Vagina (tissue), 2 donors: ENCODE data around the gene PSMA3.

Experiments
- CTCF ChIP-seq, 3 experiments: fragments of 450-650 bp in 2 of 3; fragments of 200-600 bp in 1 of 3; sonication (generic) in 1 of 3; IDR thresholded peaks; one replicate each; pipeline ENCODE4 v1.5.1; 2017 to 2019; ENCODE audit warnings: antibody characterized with exemption in 3 of 3, mild to moderate bottlenecking in 2 of 3, moderate library complexity in 2 of 3
- POLR2A ChIP-seq, 2 donors: fragments of 450-650 bp; IDR thresholded peaks; one replicate each; pipeline ENCODE4 v1.6.1; 2017; ENCODE audit warnings: antibody characterized with exemption in 2 of 2, mild to moderate bottlenecking in 2 of 2, moderate library complexity in 2 of 2
- POLR2AphosphoS5 ChIP-seq, 2 donors: sonication (generic); formaldehyde crosslinking; IDR thresholded peaks; one replicate each; pipeline ENCODE4 v1.9.0; 2017; ENCODE audit warnings: antibody characterized with exemption in 2 of 2, mild to moderate bottlenecking in 2 of 2, low read depth in 1 of 2; ENCODE audit not compliant: insufficient read depth in 1 of 2

- no peak for TF ChIP-seq POLR2A (IDR thresholded peaks at IDR 0.05)
- TF ChIP-seq POLR2AphosphoS5 (IDR thresholded peaks at IDR 0.05; ENCODE audit: insufficient read depth in 1 of 2, low read depth in 1 of 2), result no peak
- TF ChIP-seq CTCF (IDR thresholded peaks at IDR 0.05), result no peak
Measured at GRCh38 chr14:58274881-58275280, 30.2 kb downstream of the PSMA3 start.
